ENCODE results near the gene PEF1.

The PEF1 gene

GRCh38 chr1:31671147-31671546 is 26.5 kb upstream of the PEF1 start:
- no peak for DNase-seq (ENCODE audit: low read depth)

- no peak for DNase-seq (ENCODE audit: low read depth)
Observed at GRCh38 chr1:31670593-31670964, 25.9 kb upstream of the PEF1 start.

- peak; percentile 61 for DNase-seq (ENCODE audit: low read depth)
Observed at GRCh38 chr1:31669786-31670592, 25.3 kb upstream of the PEF1 start.

GRCh38 chr1:31669433-31669785 is 24.7 kb upstream of the PEF1 start:
- DNase-seq (ENCODE audit: low read depth), result no peak

DNA sequence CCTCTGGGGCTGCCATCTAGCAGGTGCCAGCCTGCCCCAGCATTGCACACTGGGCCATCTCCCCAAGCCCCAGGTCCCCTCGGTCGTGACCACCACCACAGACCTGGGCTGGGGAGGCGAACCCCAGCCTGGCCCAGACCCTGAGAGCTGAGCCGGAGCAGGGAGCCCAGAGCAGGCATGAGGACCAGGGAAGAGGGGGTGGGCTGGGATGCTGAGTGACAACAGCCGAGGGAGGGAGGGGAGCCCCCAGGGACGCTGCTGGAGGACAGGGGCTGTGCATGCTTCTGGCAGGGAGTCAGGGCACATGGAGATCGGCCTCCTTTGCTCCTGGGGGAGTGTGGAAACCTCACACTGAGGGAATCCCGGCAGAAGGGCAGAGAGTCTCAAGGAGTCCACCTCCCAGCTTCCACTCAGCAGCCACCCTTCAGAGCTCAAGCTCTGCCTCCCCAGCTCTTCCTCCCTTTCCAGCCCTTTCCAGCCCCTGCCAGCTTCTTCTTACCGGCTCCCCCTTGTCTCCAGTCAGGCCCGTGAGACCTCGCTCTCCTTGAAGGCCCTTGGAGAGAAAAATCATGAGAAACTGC is 23.7 kb upstream of the PEF1 start:
- DNase-seq (ENCODE audit: low read depth), result no peak

GRCh38 chr1:31667065-31667785 is 22.5 kb upstream of the PEF1 start:
- no peak for DNase-seq (ENCODE audit: low read depth)

- no peak for DNase-seq (ENCODE audit: low read depth)
Observed at GRCh38 chr1:31666263-31666963, 21.7 kb upstream of the PEF1 start.

GRCh38 chr1:31665234-31665878 is 20.7 kb upstream of the PEF1 start:
- DNase-seq (ENCODE audit: low read depth), result no peak

DNA sequence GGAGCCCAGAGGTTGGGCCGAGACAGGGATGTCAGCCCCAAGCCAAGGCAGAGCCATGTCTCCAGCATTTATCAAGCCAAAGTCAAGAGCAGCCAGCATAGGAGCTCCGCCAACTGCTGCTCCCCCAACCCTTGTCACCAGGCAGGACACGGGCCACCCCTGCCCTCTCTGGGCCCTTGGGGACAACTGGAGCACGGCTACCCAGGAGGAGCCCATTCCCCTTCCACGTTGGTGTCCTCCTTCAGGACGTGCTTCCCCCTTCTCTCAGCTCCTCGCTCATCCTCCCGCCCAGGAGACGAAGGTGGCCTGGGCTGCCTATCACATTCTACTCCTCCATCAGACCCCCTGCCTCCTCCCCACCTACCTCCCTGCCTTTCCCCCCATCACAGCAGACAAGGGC is 19.9 kb upstream of the PEF1 start:
- DNase-seq (ENCODE audit: low read depth), result no peak

DNA sequence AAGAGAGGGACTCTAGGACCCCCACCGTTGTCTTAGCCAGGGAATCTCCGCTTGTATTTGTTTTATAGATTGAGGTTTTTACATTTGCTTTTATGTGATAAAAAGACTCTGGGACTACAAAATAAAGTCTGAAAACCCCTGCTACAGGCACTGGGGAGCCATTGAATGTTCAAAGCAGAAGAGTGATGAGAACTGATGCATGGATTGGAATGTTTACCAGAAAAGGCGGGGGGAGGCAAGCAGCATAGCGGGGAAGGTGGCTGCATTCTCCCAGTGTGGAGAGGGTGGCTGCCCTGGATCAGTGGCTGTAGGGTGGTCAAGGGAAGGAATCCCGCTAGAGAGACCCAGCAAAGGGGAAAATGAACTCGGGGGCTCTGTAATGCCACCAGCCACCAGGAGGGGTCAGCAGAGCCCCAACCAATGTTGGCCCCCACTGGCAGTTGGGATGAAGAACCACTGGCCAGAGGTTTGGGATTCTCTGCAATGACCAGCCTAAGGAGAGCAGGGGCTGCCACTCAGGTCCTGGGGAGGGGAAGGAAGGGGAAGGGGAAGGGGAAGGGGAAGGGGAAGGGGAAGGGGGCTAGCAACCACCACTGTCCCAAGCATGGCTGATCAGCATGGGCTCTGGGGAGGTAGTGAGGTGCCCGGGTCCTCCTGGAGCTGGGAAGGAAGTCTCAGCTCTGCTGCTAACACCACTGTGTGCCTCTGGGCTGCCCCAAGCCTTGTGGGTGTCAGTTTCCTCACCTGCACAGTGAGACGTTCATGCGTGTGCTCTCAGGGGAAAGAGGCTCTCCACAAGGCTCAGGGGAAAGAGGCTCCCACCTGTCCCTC is 19.2 kb upstream of the PEF1 start:
- DNase-seq (ENCODE audit: low read depth), result no peak

DNA sequence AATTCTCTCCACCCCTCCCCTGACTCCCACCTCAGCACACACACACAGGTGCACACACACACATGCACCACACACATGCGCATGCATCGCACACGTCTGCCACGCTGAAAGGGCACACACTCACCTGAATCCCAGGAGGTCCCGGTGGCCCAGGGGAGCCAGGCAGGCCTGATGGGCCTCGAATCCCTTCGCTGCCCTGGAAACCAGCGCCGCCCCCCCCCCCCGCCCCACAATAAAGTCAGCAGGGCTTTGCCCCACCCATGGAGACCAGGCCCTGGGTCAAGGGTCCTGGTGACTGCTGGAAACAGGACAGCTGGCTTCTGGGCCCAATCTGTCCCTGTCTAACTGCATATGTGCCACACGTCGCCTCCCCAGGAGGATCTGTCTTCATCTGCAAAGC is 17.8 kb upstream of the PEF1 start:
- DNase-seq (ENCODE audit: low read depth), result no peak

DNA sequence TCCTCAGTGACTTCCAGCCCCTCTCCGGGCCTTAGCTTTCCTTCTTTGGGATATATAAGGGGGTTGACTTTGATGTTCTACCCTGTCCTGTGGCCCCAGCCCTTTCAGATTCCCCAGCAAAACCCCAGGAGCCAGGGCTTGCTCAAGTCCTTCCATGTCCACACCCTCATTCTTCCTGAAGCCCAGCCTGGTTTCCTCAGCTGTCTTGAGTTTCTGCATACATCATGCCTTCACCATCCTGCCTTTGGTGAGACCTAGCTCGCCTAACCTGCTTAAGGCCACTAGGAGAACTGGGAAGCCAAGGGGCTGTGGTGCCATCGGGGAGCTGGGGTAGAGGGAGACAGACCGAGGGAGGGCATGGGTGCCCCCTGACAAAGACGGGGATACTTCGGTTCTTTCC is 17.2 kb upstream of the PEF1 start:
- peak; percentile 17 for DNase-seq (ENCODE audit: low read depth)

DNA sequence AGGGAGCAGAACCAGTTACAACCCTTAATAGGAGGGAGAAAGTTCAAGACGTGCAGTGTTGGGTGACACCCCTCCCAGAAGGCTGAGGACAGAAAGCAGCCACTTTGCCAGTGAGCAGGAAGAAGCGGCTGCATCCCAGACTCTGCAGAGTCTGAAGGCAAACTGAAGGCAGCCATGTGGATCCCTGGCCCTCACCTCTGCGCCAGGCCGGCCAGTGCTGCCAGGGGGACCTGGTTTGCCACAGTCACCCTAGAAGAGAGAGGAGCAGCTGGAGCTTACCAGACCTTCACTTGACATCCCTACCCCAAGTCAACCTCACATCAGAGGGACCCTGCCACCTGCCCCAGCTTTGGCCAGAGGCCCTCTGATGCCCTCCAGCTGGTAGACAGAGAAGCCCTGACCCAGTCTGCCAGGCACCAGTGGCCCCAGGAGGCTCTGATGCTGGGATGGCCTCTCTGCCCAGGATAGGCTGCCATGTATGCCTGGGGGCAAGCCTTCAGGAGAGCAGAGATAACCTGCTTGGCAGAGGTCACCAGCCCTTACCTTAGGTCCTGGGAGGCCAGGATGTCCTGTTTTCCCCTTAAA is 16.3 kb upstream of the PEF1 start:
- DNase-seq (ENCODE audit: low read depth), result no peak

DNA sequence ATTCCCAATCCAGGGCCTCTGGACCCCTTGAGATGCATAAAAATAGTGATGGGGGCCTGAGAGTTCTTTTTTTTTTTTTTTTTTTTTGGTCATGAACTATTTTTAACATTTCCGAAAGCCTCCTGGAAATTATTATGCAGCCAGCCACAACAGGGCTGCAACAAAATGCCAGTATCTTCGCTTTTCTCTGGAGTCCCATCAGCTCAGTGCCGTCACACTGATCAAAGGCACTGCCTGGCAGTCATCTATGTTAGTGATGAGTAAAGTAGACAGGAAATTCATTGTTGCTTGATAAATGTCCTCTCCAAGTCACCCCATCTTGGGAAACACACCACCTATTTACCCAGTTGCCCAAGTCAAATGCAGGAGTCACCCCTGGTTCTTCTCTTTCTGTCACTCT is 15.2 kb upstream of the PEF1 start:
- no peak for DNase-seq (ENCODE audit: low read depth)

DNA sequence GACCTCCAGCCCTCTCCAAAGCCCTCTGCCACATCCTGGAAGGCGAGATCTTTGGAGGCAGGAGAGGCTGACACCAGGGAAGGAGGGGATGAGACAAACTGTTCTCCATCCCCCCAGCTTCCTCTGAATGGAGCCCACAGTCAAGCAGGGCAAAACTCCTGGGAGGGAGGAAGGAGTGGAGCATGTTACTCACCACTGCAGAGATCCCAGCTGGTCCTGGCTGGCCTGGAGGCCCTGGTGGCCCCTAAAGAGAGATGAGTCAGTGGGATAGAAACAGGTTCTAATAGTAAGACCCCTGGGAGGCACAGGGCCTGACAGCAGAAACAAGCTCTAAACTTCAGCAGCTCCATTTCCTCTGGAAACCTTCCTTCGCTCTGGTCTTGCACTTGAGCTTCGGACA is 14.0 kb upstream of the PEF1 start:
- DNase-seq (ENCODE audit: low read depth), result no peak

DNA sequence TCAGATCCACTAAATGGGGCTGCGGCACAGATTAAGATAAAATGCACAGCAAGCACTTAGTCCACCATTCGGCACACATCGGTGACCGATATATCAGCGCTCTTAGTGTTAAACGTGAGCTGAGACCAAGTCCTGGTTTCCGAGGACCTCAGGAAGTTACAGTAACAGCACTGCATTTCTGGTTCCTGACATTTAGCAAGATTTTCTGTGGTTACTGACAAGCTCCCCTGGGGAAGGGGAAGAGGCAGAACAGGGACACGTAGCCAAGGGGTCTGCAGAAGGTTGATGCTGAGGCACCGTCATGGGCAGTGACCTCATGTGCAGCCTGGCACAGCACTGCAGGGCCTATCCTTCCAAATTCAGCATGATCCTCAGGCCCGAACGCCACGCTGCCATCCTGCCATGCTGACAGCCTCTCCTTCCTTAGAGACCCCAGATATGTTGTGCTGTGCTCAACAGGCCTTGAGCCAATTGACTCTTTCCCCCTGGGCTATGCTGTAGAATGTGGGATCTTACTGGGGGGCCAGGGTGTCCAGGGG is 13.4 kb upstream of the PEF1 start:
- DNase-seq (ENCODE audit: low read depth), result no peak

GRCh38 chr1:31657020-31657804 is 12.5 kb upstream of the PEF1 start:
- no peak for DNase-seq (ENCODE audit: low read depth)

- no peak for DNase-seq (ENCODE audit: low read depth)
Observed at GRCh38 chr1:31655756-31656155, 11.1 kb upstream of the PEF1 start.

DNA sequence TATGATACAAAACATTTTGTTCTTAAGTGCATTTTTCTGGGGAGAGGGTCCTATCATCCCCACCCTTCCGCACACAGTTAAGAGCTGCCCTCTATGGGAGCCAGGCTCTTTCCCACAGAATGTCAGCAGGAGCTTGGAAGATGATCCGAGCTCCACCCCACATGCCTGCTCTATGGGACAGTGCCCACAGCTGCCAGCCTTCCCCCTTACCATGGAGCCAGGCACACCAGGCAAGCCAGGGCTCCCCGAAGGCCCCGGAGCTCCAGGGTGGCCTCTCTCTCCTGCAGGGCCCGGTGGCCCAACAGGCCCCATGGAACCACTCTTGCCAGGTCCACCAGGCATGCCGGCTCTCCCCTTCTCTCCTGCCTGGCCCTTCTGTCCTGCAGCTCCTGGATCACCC is 10.4 kb upstream of the PEF1 start:
- no peak for DNase-seq (ENCODE audit: low read depth)

GRCh38 chr1:31654474-31654776 is 9.7 kb upstream of the PEF1 start:
- no peak for DNase-seq (ENCODE audit: low read depth)
